SKM-1 treated with dmso at 0.1 percent for 144 hours (cell line): ENCODE results near the gene TBL1XR1.
A peak's percentile ranks its signal among the peaks of the same experiment; 100 is the strongest.
"Not testable (repeated sequence)": the region's sequence is repeated elsewhere in the genome, so short reads cannot be mapped to it uniquely, and the experiment has no call there.

ENCODE experiments used
- DNase-seq: peaks from one replicate; lab custom pipeline; 2025; ENCODE audit not compliant: unreplicated experiment; lab: John Stamatoyannopoulos, UW

Gene TBL1XR1

GRCh38 chr3:177034832-177035475, 162.3 kb downstream of the TBL1XR1 start:
- no peak for DNase-seq

- no peak for DNase-seq
Observed at GRCh38 chr3:177026505-177027277, 170.6 kb downstream of the TBL1XR1 start.

GRCh38 chr3:177015881-177016280, 181.4 kb downstream of the TBL1XR1 start:
- DNase-seq: no peak

- DNase-seq: no peak
Observed at GRCh38 chr3:177013681-177014280, 183.5 kb downstream of the TBL1XR1 start.

GRCh38 chr3:177005718-177006405, 191.4 kb downstream of the TBL1XR1 start:
- no peak for DNase-seq

- not testable (repeated sequence) for DNase-seq
Observed at GRCh38 chr3:177000159-177000558, 197.1 kb downstream of the TBL1XR1 start.

GRCh38 chr3:176995946-176996345, 201.3 kb downstream of the TBL1XR1 start:
- DNase-seq: no peak

- no peak for DNase-seq
Observed at GRCh38 chr3:176994891-176995781, 202.1 kb downstream of the TBL1XR1 start.

- DNase-seq: no peak
Observed at GRCh38 chr3:176994393-176994792, 202.9 kb downstream of the TBL1XR1 start.

- DNase-seq: no peak
Observed at GRCh38 chr3:176992978-176993377, 204.3 kb downstream of the TBL1XR1 start.

GRCh38 chr3:176992565-176992964, 204.7 kb downstream of the TBL1XR1 start:
- DNase-seq: no peak

- no peak for DNase-seq
Observed at GRCh38 chr3:176988795-176989194, 208.5 kb downstream of the TBL1XR1 start.

GRCh38 chr3:176987901-176988650, 209.2 kb downstream of the TBL1XR1 start:
- DNase-seq: peak; percentile 41

- DNase-seq: no peak
Observed at GRCh38 chr3:176978441-176978840, 218.8 kb downstream of the TBL1XR1 start.

GRCh38 chr3:176977331-176977730, 220.0 kb downstream of the TBL1XR1 start:
- no peak for DNase-seq

GRCh38 chr3:176976586-176976985, 220.7 kb downstream of the TBL1XR1 start:
- DNase-seq: no peak

- DNase-seq: no peak
Observed at GRCh38 chr3:176974279-176974678, 223.0 kb downstream of the TBL1XR1 start.

GRCh38 chr3:176971613-176972174, 225.6 kb downstream of the TBL1XR1 start:
- DNase-seq: no peak

GRCh38 chr3:176970770-176971169, 226.5 kb downstream of the TBL1XR1 start:
- no peak for DNase-seq

- DNase-seq: no peak
Observed at GRCh38 chr3:176969506-176969905, 227.8 kb downstream of the TBL1XR1 start.
